NOMO-1 treated with DMSO at 0.1 percent for 48 hours (cell line): ENCODE results near the gene GPR156.

Experiments used
- DNase-seq: peaks from one replicate; lab custom pipeline; 2025; ENCODE audit not compliant: unreplicated experiment; lab: John Stamatoyannopoulos, UW

GPR156 gene

DNA sequence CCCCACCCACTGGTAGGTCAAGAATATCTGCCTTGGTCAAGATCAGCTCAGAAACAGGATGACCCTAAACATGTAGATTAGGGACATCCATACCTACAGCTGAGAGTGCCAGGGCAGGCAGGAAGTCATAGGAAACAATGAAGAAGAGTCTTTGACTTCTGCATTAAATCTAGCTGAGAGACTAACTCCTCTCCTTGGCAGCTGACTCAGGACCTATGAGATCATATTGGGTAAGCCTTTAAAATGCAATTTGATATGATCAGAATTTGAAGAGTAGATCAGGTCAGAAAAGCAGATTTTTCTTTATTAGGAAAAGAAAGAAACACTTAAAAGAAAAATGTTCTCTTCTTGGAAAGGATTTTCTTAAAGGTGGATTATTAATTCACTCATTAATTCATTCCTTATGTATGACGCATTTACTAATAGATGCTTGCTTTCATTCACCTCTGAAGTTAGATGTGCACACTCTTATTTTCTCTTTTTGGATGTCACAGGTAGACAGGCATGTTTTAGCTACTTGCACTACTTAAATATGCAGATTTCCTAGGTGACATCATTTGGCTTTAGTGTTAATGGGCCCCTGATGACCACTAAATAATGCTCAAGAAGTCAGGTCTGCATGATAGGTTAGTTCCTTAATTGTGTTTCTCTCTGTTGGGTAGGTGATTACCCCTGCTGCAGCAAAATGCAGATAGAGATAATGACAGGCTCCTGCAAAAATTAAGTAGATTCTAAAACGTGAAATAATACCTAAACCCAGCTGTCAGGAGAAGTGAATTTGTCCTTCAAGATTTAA is 155.1 kb downstream of the GPR156 start:
- no peak for DNase-seq

DNA sequence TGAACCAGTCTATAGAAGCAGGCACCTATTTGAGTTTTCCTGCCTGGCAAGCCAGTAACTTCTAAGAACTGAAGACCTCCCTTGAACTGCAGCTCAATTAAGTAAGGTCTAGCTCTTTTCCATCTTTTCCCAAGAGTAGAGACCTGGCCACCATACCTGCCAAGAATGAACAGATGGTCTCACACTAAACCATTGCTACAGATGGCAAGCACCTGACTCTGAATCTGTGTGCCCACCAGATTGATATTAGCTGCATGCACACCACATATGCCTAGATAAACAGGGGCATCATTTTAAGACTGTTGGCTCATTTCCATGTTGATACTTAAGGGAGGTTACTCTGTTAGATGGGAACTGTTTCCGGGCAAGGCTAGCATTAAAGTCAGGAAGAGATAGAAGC is 156.0 kb downstream of the GPR156 start:
- no peak for DNase-seq

DNA sequence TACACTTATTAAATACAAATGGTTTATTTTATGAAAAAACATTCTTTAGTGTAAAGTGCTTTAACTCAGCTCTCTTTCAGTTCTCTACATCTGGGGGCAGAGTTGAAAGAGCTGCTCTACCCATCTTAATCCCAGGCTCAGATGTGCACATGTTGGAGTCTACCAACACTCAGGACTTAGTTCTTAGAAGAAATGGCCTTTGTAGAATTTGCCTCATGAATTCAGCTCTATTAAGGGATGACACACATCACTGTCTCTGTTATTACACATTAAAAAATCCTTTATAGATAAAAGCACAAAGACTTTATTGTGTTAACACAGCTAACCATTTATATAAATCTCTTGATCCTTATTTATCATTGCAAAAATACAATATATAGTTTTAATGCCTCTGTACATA is 159.0 kb downstream of the GPR156 start:
- DNase-seq, result no peak

GRCh38 chr3:120119846-120120510 is 165.0 kb downstream of the GPR156 start:
- no peak for DNase-seq
